OCI-LY7 (cell line): Measurements from ENCODE around the gene PSEN1. TPM values are rescaled to one million over a fixed set of nuclear protein-coding genes. Genes with fewer than 3 reads are reported as not detected.
A peak's percentile ranks its signal among the peaks of the same experiment; 100 is the strongest.

Experiments
- BruUV-seq: library from RNA; stranded (reverse); fragments of 400-500 nt; replicated peaks from 2 replicates; lab custom pipeline; 2021; lab: Mats Ljungman, UMichigan
- CTCF ChIA-PET: fragments of 300-600 bp; sonication (Branson Sonifier 250); formaldehyde crosslinking; loops from one replicate; lab custom pipeline; 2022; ENCODE audit warnings: antibody characterized with exemption; ENCODE audit not compliant: unreplicated experiment; lab: Charles Lee
- POLR2A ChIA-PET: fragments of 300-600 bp; sonication (Branson Sonifier 250); formaldehyde crosslinking; loops from one replicate; lab custom pipeline; 2022; ENCODE audit warnings: antibody characterized with exemption; lab: Charles Lee
- DNase-seq: peaks from one replicate; pipeline ENCODE4 v3.0.0-alpha.2; 2015; ENCODE audit warnings: low spot score
- H2AFZ ChIP-seq: fragments of 200-600 bp; sonication (generic), shearing (Covaris generic); 2 replicates; pipeline ENCODE4 v1.6.1; 2014; ENCODE audit warnings: mild to moderate bottlenecking, antibody characterized with exemption, low read length, moderate library complexity
- H3K27ac ChIP-seq: fragments of 200-600 bp; sonication (generic); 2 replicates; pipeline ENCODE4 v1.5.1; 2014; ENCODE audit warnings: mixed run types, low read depth, mild to moderate bottlenecking, moderate library complexity, low read length, inconsistent platforms; ENCODE audit not compliant: poor library complexity, severe bottlenecking
- H3K36me3 ChIP-seq: fragments of 200-600 bp; sonication (generic); 2 replicates; pipeline ENCODE4 v1.6.1; 2014; ENCODE audit warnings: mild to moderate bottlenecking, antibody characterized with exemption, low read length, moderate library complexity, mixed read lengths; ENCODE audit not compliant: insufficient read depth
- H3K4me1 ChIP-seq: fragments of 200-600 bp; sonication (generic); 2 replicates; pipeline ENCODE4 v1.5.1; 2014; ENCODE audit warnings: mild to moderate bottlenecking, low read length; ENCODE audit not compliant: insufficient read depth, poor library complexity, severe bottlenecking
- H3K4me2 ChIP-seq: fragments of 200-600 bp; sonication (generic); 2 replicates; pipeline ENCODE4 v1.6.1; 2014; ENCODE audit warnings: mild to moderate bottlenecking, low read length
- H3K4me3 ChIP-seq: fragments of 200-600 bp; sonication (generic); 2 replicates; pipeline ENCODE4 v1.5.1; 2014; ENCODE audit warnings: mild to moderate bottlenecking, low read depth, low read length; ENCODE audit not compliant: poor library complexity, severe bottlenecking
- H3K79me2 ChIP-seq: fragments of 200-600 bp; sonication (generic); 2 replicates; pipeline ENCODE4 v1.6.1; 2016; ENCODE audit warnings: low read depth, mild to moderate bottlenecking, low read length, moderate library complexity, mixed read lengths; ENCODE audit not compliant: insufficient read depth
- H3K9me2 ChIP-seq: fragments of 200-600 bp; sonication (generic); 2 replicates; pipeline ENCODE4 v1.6.1; 2016; ENCODE audit warnings: mild to moderate bottlenecking, low read length, mixed read lengths; ENCODE audit not compliant: insufficient read depth
- H3K9me3 ChIP-seq: fragments of 200-600 bp; sonication (generic); 2 replicates; pipeline ENCODE4 v1.6.1; 2014; ENCODE audit warnings: mild to moderate bottlenecking, mixed run types, low read length, mixed read lengths
- H4K20me1 ChIP-seq: fragments of 200-600 bp; sonication (generic); 2 replicates; pipeline ENCODE4 v1.6.1; 2014; ENCODE audit warnings: mild to moderate bottlenecking, antibody characterized with exemption, low read length, moderate library complexity, mixed read lengths; ENCODE audit not compliant: insufficient read depth
- CTCF ChIP-seq: fragments of 200-600 bp; sonication (generic); conservative IDR thresholded peaks from 2 replicates; pipeline ENCODE4 v1.5.1; 2014; ENCODE audit warnings: mild to moderate bottlenecking, antibody characterized with exemption, low read length, moderate library complexity, mixed read lengths
- EZH2phosphoT487 ChIP-seq: fragments of 200-600 bp; sonication (generic); IDR thresholded peaks from 2 replicates; pipeline ENCODE4 v1.6.1; 2018; ENCODE audit warnings: low read depth, borderline replicate concordance, mild to moderate bottlenecking, mixed run types, antibody characterized with exemption, low read length, moderate library complexity, mixed read lengths
- intact Hi-C: fragments of 100-400 bp; cut with micrococcal nuclease; formaldehyde crosslinking; loops from one replicate; pipeline ENCODE4 v1.10.0; 2022; ENCODE audit not compliant: unreplicated experiment
- total RNA-seq, 2 experiments: library from RNA; depleted of rRNA in 1 of 2; stranded (reverse); fragments of >200 nt in 1 of 2; shearing (Covaris generic) in 1 of 2; gene quantifications; 2 replicates each; pipeline ENCODE4 v1.2.3, GENCODE V29; 2014 to 2022

The PSEN1 gene
- total RNA-seq, 2 experiments from 2014 or later: 24.4 to 28.0 TPM

GRCh38 chr14:73248108-73248868 lies 112.0 kb downstream of the PSEN1 start:
- peaks cover 47% of the 10 kb centered on the region for H3K4me1 ChIP-seq
- peak; percentile 83 for DNase-seq
- H3K4me3 ChIP-seq: peak overlapping the region; percentile 48
- no TSS peak for BruUV-seq
- peak overlapping the region; percentile 80 for H2AFZ ChIP-seq
- POLR2A ChIA-PET: interaction anchor here (0.6 to 0.7 kb wide), 5 partner anchors 8 to 237 kb away, joined by 3 to 4 read pairs (median 3); partner anchors contain the start of gene PSEN1
- TF ChIP-seq EZH2phosphoT487 (no peak), CTCF (no peak)
- peak overlapping the region; percentile 81 for H3K27ac ChIP-seq
- H3K4me2 ChIP-seq: peak overlapping the region; percentile 80
- CTCF ChIA-PET: no interaction called here
- intact Hi-C loops: no loop called here
- no peaks in the 10 kb centered on the region for H3K9me3 ChIP-seq
- H3K36me3 ChIP-seq: no peaks in the 10 kb centered on the region
- H4K20me1 ChIP-seq: no peaks in the 10 kb centered on the region
- no peaks in the 10 kb centered on the region for H3K79me2 ChIP-seq
- H3K9me2 ChIP-seq: no peaks in the 10 kb centered on the region

- Histone ChIP-seq H3K4me3 (peak overlapping the region; percentile 48), H3K9me3 (no peaks in the 10 kb centered on the region), H3K4me1 (peaks cover 44% of the 10 kb centered on the region), H2AFZ (peak overlapping the region; percentile 80; the same call in 1 of the 2 replicates), H3K36me3 (no peaks in the 10 kb centered on the region), H4K20me1 (no peaks in the 10 kb centered on the region), H3K79me2 (no peaks in the 10 kb centered on the region), H3K9me2 (no peaks in the 10 kb centered on the region), H3K27ac (peak overlapping the region; percentile 81), H3K4me2 (peak overlapping the region; percentile 80)
- CTCF ChIA-PET: no interaction called here
- TF ChIP-seq EZH2phosphoT487: no peak
- no TSS peak for BruUV-seq
- intact Hi-C loops: no loop called here
- POLR2A ChIA-PET: interaction anchor here (0.7 kb wide), 1 partner anchor 16 kb away, joined by 3 read pairs; no protein-coding TSS in a partner anchor
- DNase-seq: no peak
Observed at GRCh38 chr14:73249108-73249507, 112.8 kb downstream of the PSEN1 start.

- Histone ChIP-seq H3K4me2 (0 out of 2 replicates have a peak overlapping the region, but pooled peaks have one; percentile 0), H2AFZ (no peak overlapping the region), H3K9me3 (no peaks in the 10 kb centered on the region), H3K27ac (peak overlapping the region; percentile 81), H3K9me2 (no peaks in the 10 kb centered on the region), H4K20me1 (no peaks in the 10 kb centered on the region), H3K79me2 (no peaks in the 10 kb centered on the region), H3K4me3 (no peak overlapping the region), H3K4me1 (peaks cover 44% of the 10 kb centered on the region), H3K36me3 (no peaks in the 10 kb centered on the region)
- no peak for DNase-seq
- intact Hi-C loops: no loop called here
- BruUV-seq: no TSS peak
- TF ChIP-seq EZH2phosphoT487 (no peak), CTCF (no peak)
- ChIA-PET POLR2A (no interaction called here), CTCF (no interaction called here)
Observed at GRCh38 chr14:73249564-73250316, 113.4 kb downstream of the PSEN1 start.
